Karpas-422 (cell line): ENCODE measurements around the gene DNASE1L2. TPM values are rescaled to one million over a fixed set of nuclear protein-coding genes. Genes with fewer than 3 reads are reported as not detected.

Source experiments
- DNase-seq: peaks from one replicate; pipeline ENCODE4 v3.0.0-alpha.2; 2015
- H2AFZ ChIP-seq: fragments of 200-600 bp; sonication (generic); 2 replicates; pipeline ENCODE4 v1.6.1; 2014; ENCODE audit warnings: antibody characterized with exemption, low read length, mixed read lengths
- H3K27ac ChIP-seq: fragments of 200-600 bp; sonication (generic); 2 replicates; pipeline ENCODE4 v1.5.1; 2014; ENCODE audit warnings: mild to moderate bottlenecking, low read length, moderate library complexity
- H3K27me3 ChIP-seq: fragments of 200-600 bp; sonication (generic); 2 replicates; pipeline ENCODE4 v1.6.1; 2014; ENCODE audit warnings: low read length, mixed read lengths
- H3K36me3 ChIP-seq: fragments of 200-600 bp; sonication (generic); 2 replicates; pipeline ENCODE4 v1.6.1; 2014; ENCODE audit warnings: low read length, mixed read lengths; ENCODE audit not compliant: insufficient read depth
- H3K4me1 ChIP-seq: fragments of 200-600 bp; sonication (generic); 2 replicates; pipeline ENCODE4 v1.6.1; 2014; ENCODE audit warnings: mild to moderate bottlenecking, low read length, mixed read lengths
- H3K4me2 ChIP-seq: fragments of 200-600 bp; sonication (generic); 2 replicates; pipeline ENCODE4 v1.6.1; 2014; ENCODE audit warnings: low read length, low read depth, mild to moderate bottlenecking; ENCODE audit not compliant: poor library complexity, severe bottlenecking
- H3K4me3 ChIP-seq: fragments of 200-600 bp; sonication (generic); 2 replicates; pipeline ENCODE4 v1.5.1; 2014; ENCODE audit warnings: mild to moderate bottlenecking, antibody characterized with exemption, low read length, mixed read lengths
- H3K79me2 ChIP-seq: fragments of 200-600 bp; sonication (generic); 2 replicates; pipeline ENCODE4 v1.6.1; 2014; ENCODE audit warnings: mild to moderate bottlenecking, low read length, mixed read lengths
- H3K9ac ChIP-seq: fragments of 200-600 bp; sonication (generic); 2 replicates; pipeline ENCODE4 v1.6.0; 2014; ENCODE audit warnings: low read length
- H3K9me2 ChIP-seq: fragments of 200-600 bp; sonication (generic), shearing (Covaris generic); replicated peaks from 2 replicates; pipeline ENCODE4 v1.6.0; 2014; ENCODE audit warnings: mild to moderate bottlenecking, low read length, moderate library complexity; ENCODE audit not compliant: insufficient read depth
- H3K9me3 ChIP-seq: fragments of 300-700, 200-600 bp; sonication (generic); 2 replicates; pipeline ENCODE4 v1.6.1; 2014; ENCODE audit warnings: low read length, mixed read lengths
- H4K20me1 ChIP-seq: fragments of 200-600 bp; sonication (generic); 2 replicates; pipeline ENCODE4 v1.6.1; 2014; ENCODE audit warnings: mild to moderate bottlenecking, antibody characterized with exemption, low read length, low read depth; ENCODE audit not compliant: insufficient read depth
- total RNA-seq: library from RNA; depleted of rRNA; stranded (reverse); fragments of >200 nt; shearing (Covaris generic); gene quantifications from 2 replicates; pipeline ENCODE4 v1.2.3, GENCODE V29; 2014; ENCODE audit warnings: low replicate concordance

Gene DNASE1L2
- total RNA-seq, 1 experiment from 2014 or later = 0.78 TPM

- Histone ChIP-seq H3K4me2 (peak overlapping the region; percentile 96), H3K9me2 (no peaks in the 10 kb centered on the region), H3K79me2 (peaks cover 25% of the 10 kb centered on the region), H3K9ac (peak overlapping the region; percentile 98), H3K9me3 (no peaks in the 10 kb centered on the region), H3K4me3 (peak overlapping the region; percentile 95), H3K36me3 (0 out of 2 replicates have a peak, but pooled peaks cover 5% of the 10 kb centered on the region), H4K20me1 (no peaks in the 10 kb centered on the region), H3K4me1 (peaks cover 29% of the 10 kb centered on the region), H3K27me3 (no peaks in the 10 kb centered on the region), H3K27ac (peak overlapping the region; percentile 67), H2AFZ (no peak overlapping the region; the same call in 1 of the 2 replicates)
- DNase-seq = no peak
Observed at GRCh38 chr16:2205967-2206313, 30.3 kb upstream of the DNASE1L2 start.

- H3K4me3 ChIP-seq = peak overlapping the region; percentile 95
- peaks cover 25% of the 10 kb centered on the region for H3K79me2 ChIP-seq
- H3K9me2 ChIP-seq = no peaks in the 10 kb centered on the region
- no peaks in the 10 kb centered on the region for H3K27me3 ChIP-seq
- H3K4me2 ChIP-seq = peak overlapping the region; percentile 96
- H3K27ac ChIP-seq = peak overlapping the region; percentile 67
- 0 out of 2 replicates have a peak, but pooled peaks cover 5% of the 10 kb centered on the region for H3K36me3 ChIP-seq
- H2AFZ ChIP-seq = no peak overlapping the region
- peak overlapping the region; percentile 98 for H3K9ac ChIP-seq
- H3K4me1 ChIP-seq = peaks cover 29% of the 10 kb centered on the region
- H3K9me3 ChIP-seq = no peaks in the 10 kb centered on the region
- no peaks in the 10 kb centered on the region for H4K20me1 ChIP-seq
- no peak for DNase-seq
Observed at GRCh38 chr16:2206420-2206779, 29.8 kb upstream of the DNASE1L2 start.

- Histone ChIP-seq H3K4me2 (peak overlapping the region; percentile 96), H3K27ac (peak overlapping the region; percentile 67; the same call in 1 of the 2 replicates), H3K4me1 (peaks cover 32% of the 10 kb centered on the region), H3K36me3 (0 out of 2 replicates have a peak, but pooled peaks cover 5% of the 10 kb centered on the region), H3K9ac (peak overlapping the region; percentile 98), H3K27me3 (no peaks in the 10 kb centered on the region), H3K79me2 (peaks cover 25% of the 10 kb centered on the region), H3K9me2 (no peaks in the 10 kb centered on the region), H2AFZ (no peak overlapping the region), H3K9me3 (no peaks in the 10 kb centered on the region), H3K4me3 (peak overlapping the region; percentile 95), H4K20me1 (no peaks in the 10 kb centered on the region)
- DNase-seq = no peak
Observed at GRCh38 chr16:2206780-2207433, 29.3 kb upstream of the DNASE1L2 start.

GRCh38 chr16:2207872-2208271 is 28.4 kb upstream of the DNASE1L2 start:
- Histone ChIP-seq H2AFZ (no peak overlapping the region), H3K9ac (no peak overlapping the region), H3K9me3 (no peaks in the 10 kb centered on the region), H3K4me3 (no peak overlapping the region), H4K20me1 (peaks cover 7% of the 10 kb centered on the region; the same call in 1 of the 2 replicates), H3K4me2 (no peak overlapping the region), H3K27me3 (no peaks in the 10 kb centered on the region), H3K4me1 (peaks cover 42% of the 10 kb centered on the region), H3K27ac (no peak overlapping the region), H3K36me3 (0 out of 2 replicates have a peak, but pooled peaks cover 5% of the 10 kb centered on the region), H3K79me2 (peaks cover 35% of the 10 kb centered on the region), H3K9me2 (no peaks in the 10 kb centered on the region)
- DNase-seq = no peak

GRCh38 chr16:2208308-2208707 is 27.9 kb upstream of the DNASE1L2 start:
- Histone ChIP-seq H3K79me2 (peaks cover 39% of the 10 kb centered on the region), H3K4me3 (no peak overlapping the region), H3K4me2 (no peak overlapping the region), H3K9me3 (no peaks in the 10 kb centered on the region), H3K27ac (no peak overlapping the region), H3K9me2 (no peaks in the 10 kb centered on the region), H3K27me3 (no peaks in the 10 kb centered on the region), H4K20me1 (peaks cover 12% of the 10 kb centered on the region; the same call in 1 of the 2 replicates), H2AFZ (no peak overlapping the region), H3K36me3 (0 out of 2 replicates have a peak, but pooled peaks cover 5% of the 10 kb centered on the region), H3K4me1 (peaks cover 46% of the 10 kb centered on the region), H3K9ac (no peak overlapping the region)
- no peak for DNase-seq

- no peak for DNase-seq
- Histone ChIP-seq H3K27ac (no peak overlapping the region), H3K4me3 (no peak overlapping the region), H3K36me3 (0 out of 2 replicates have a peak, but pooled peaks cover 5% of the 10 kb centered on the region), H3K4me1 (peaks cover 49% of the 10 kb centered on the region), H3K27me3 (no peaks in the 10 kb centered on the region), H3K9ac (no peak overlapping the region), H2AFZ (no peak overlapping the region), H3K9me3 (no peaks in the 10 kb centered on the region), H4K20me1 (peaks cover 16% of the 10 kb centered on the region; the same call in 1 of the 2 replicates), H3K4me2 (no peak overlapping the region), H3K79me2 (peaks cover 44% of the 10 kb centered on the region), H3K9me2 (no peaks in the 10 kb centered on the region)
Observed at GRCh38 chr16:2208772-2209171, 27.5 kb upstream of the DNASE1L2 start.

- H3K4me2 ChIP-seq = no peak overlapping the region
- H2AFZ ChIP-seq = no peak overlapping the region
- H3K9me2 ChIP-seq = no peaks in the 10 kb centered on the region
- H3K4me3 ChIP-seq = no peak overlapping the region
- peaks cover 47% of the 10 kb centered on the region for H3K4me1 ChIP-seq
- H3K27me3 ChIP-seq = no peaks in the 10 kb centered on the region
- peaks cover 16% of the 10 kb centered on the region; the same call in 1 of the 2 replicates for H4K20me1 ChIP-seq
- no peak overlapping the region for H3K9ac ChIP-seq
- no peaks in the 10 kb centered on the region for H3K9me3 ChIP-seq
- H3K36me3 ChIP-seq = 0 out of 2 replicates have a peak, but pooled peaks cover 5% of the 10 kb centered on the region
- no peak for DNase-seq
- H3K79me2 ChIP-seq = peaks cover 50% of the 10 kb centered on the region
- no peak overlapping the region for H3K27ac ChIP-seq
Observed at GRCh38 chr16:2209258-2210008, 26.8 kb upstream of the DNASE1L2 start.

GRCh38 chr16:2210009-2210332 is 26.3 kb upstream of the DNASE1L2 start:
- H3K36me3 ChIP-seq = 0 out of 2 replicates have a peak, but pooled peaks cover 5% of the 10 kb centered on the region
- H3K4me1 ChIP-seq = peaks cover 42% of the 10 kb centered on the region
- no peak overlapping the region for H3K4me2 ChIP-seq
- no peaks in the 10 kb centered on the region for H3K9me3 ChIP-seq
- no peaks in the 10 kb centered on the region for H3K27me3 ChIP-seq
- DNase-seq = no peak
- no peak overlapping the region for H3K4me3 ChIP-seq
- no peaks in the 10 kb centered on the region for H3K9me2 ChIP-seq
- H3K79me2 ChIP-seq = peaks cover 50% of the 10 kb centered on the region
- no peak overlapping the region for H3K9ac ChIP-seq
- H4K20me1 ChIP-seq = peaks cover 16% of the 10 kb centered on the region; the same call in 1 of the 2 replicates
- H2AFZ ChIP-seq = no peak overlapping the region
- H3K27ac ChIP-seq = no peak overlapping the region
